H1 (cell line): Measurements from ENCODE around the gene KAZALD1. TPM values are rescaled to one million over a fixed set of nuclear protein-coding genes. Genes with fewer than 3 reads are reported as not detected.

Source experiments
- CTCF ChIA-PET: fragments of 300-600 bp; sonication (Branson Sonifier 250); formaldehyde crosslinking; loops from one replicate; lab custom pipeline; 2021; ENCODE audit not compliant: partially characterized antibody; lab: Charles Lee
- POLR2A ChIA-PET: fragments of 300-600 bp; sonication (Branson Sonifier 250); formaldehyde crosslinking; loops from one replicate; lab custom pipeline; 2021; ENCODE audit warnings: inconsistent platforms; ENCODE audit not compliant: partially characterized antibody; lab: Charles Lee
- DNase-seq, 2 experiments: peaks; one replicate each; pipeline versions ENCODE4 v3.0.0 to v3.0.0-alpha.2; 2010 to 2022; ENCODE audit warnings: low spot score in 2 of 2, low read depth in 1 of 2, mixed read lengths in 1 of 2
- FAIRE-seq: peaks from 2 replicates; lab custom pipeline; 2011; peaks lifted over from hg19 to GRCh38; lab: Jason Lieb, UNC
- H2AFZ ChIP-seq: 2 replicates; pipeline ENCODE4 v1.8.1; 2012; ENCODE audit warnings: low read length, inconsistent platforms
- H2AK5ac ChIP-seq: 2 replicates; pipeline ENCODE4 v1.6.1; 2013; ENCODE audit warnings: low read depth, low read length
- H2BK120ac ChIP-seq: replicated peaks from 2 replicates; pipeline ENCODE3; 2013; ENCODE audit warnings: low read depth, low read length, inconsistent platforms
- H2BK12ac ChIP-seq: 2 replicates; pipeline ENCODE4 v1.6.1; 2013; ENCODE audit warnings: low read depth, low read length
- H2BK15ac ChIP-seq: 2 replicates; pipeline ENCODE4 v1.6.1; 2013; ENCODE audit warnings: low read length
- H2BK20ac ChIP-seq: 2 replicates; pipeline ENCODE4 v1.6.1; 2013; ENCODE audit warnings: low read length
- H2BK5ac ChIP-seq: 2 replicates; pipeline ENCODE4 v1.6.1; 2013; ENCODE audit warnings: low read depth, low read length
- H3K14ac ChIP-seq: 2 replicates; pipeline ENCODE4 v1.6.1; 2013; ENCODE audit warnings: inconsistent platforms; ENCODE audit not compliant: insufficient read length
- H3K18ac ChIP-seq: 2 replicates; pipeline ENCODE4 v1.6.1; 2013; ENCODE audit warnings: low read length; ENCODE audit errors: extremely low read depth
- H3K23ac ChIP-seq: 2 replicates; pipeline ENCODE4 v1.6.1; 2013; ENCODE audit warnings: inconsistent platforms; ENCODE audit not compliant: insufficient read length
- H3K23me2 ChIP-seq: 2 replicates; pipeline ENCODE4 v1.6.1; 2013; ENCODE audit warnings: low read depth, low read length
- H3K27ac ChIP-seq: 2 replicates; pipeline ENCODE4 v1.6.1; 2011; ENCODE audit warnings: low read depth, low read length, inconsistent platforms
- H3K27me3 ChIP-seq, 4 experiments: replicated peaks in 1 of 4; 1 replicate in 1 of 4; 2 replicates in 3 of 4; pipeline versions ENCODE4 v1.6.1 to v1.8.1; 2011 to 2013; ENCODE audit warnings: low read length in 3 of 4, mild to moderate bottlenecking in 3 of 4, inconsistent platforms in 2 of 4, mixed read lengths in 2 of 4, moderate library complexity in 1 of 4; ENCODE audit not compliant: control insufficient read depth in 3 of 4, insufficient read depth in 3 of 4; ENCODE audit errors: extremely low read depth in 1 of 4
- H3K36me3 ChIP-seq, 4 experiments: 2 replicates each; pipeline versions ENCODE4 v1.6.1 to v1.8.1; 2011 to 2013; ENCODE audit warnings: mild to moderate bottlenecking in 4 of 4, low read length in 3 of 4, moderate library complexity in 2 of 4, control low read depth in 1 of 4, inconsistent platforms in 1 of 4; ENCODE audit not compliant: insufficient read depth in 4 of 4, control insufficient read depth in 2 of 4
- H3K4ac ChIP-seq: replicated peaks from 2 replicates; pipeline ENCODE3; 2013; ENCODE audit warnings: low read length, low read depth, mixed read lengths, inconsistent platforms; ENCODE audit not compliant: insufficient read length
- H3K4me1 ChIP-seq, 4 experiments: replicated peaks in 1 of 4; 1 replicate in 1 of 4; 2 replicates in 3 of 4; pipeline versions ENCODE4 v1.6.1 to v1.8.1; 2011 to 2013; ENCODE audit warnings: low read length in 3 of 4, inconsistent platforms in 2 of 4, mixed read lengths in 1 of 4; ENCODE audit not compliant: insufficient read depth in 4 of 4, control insufficient read depth in 3 of 4
- H3K4me2 ChIP-seq, 2 experiments: 2 replicates each; pipeline versions ENCODE4 v1.6.1 to v1.8.1; 2011 to 2013; ENCODE audit warnings: low read depth in 2 of 2, low read length in 2 of 2, control low read depth in 1 of 2, inconsistent platforms in 1 of 2, mild to moderate bottlenecking in 1 of 2; ENCODE audit not compliant: insufficient read depth in 1 of 2
- H3K4me3 ChIP-seq, 4 experiments: fragments of 200-600, 300-600 bp in 1 of 4; sonication (generic), shearing (Covaris generic), sonication (Bioruptor Twin) in 1 of 4; 2 replicates each; pipeline versions ENCODE4 v1.5.1 to v1.8.1; 2011 to 2016; ENCODE audit warnings: low read length in 4 of 4, low read depth in 3 of 4, control low read depth in 2 of 4, inconsistent platforms in 2 of 4, mild to moderate bottlenecking in 2 of 4, mixed read lengths in 1 of 4, moderate library complexity in 1 of 4; ENCODE audit not compliant: insufficient read depth in 2 of 4; ENCODE audit errors: extremely low read depth in 1 of 4
- H3K56ac ChIP-seq: replicated peaks from 2 replicates; pipeline ENCODE3; 2013; ENCODE audit warnings: low read depth, mild to moderate bottlenecking, mixed read lengths, low read length, inconsistent platforms; ENCODE audit not compliant: insufficient read length
- H3K79me1 ChIP-seq: 2 replicates; pipeline ENCODE4 v1.6.1; 2013; ENCODE audit warnings: low read depth, low read length, control low read depth
- H3K79me2 ChIP-seq, 2 experiments: 2 replicates each; pipeline versions ENCODE4 v1.6.1 to v1.8.1; 2012 to 2013; ENCODE audit warnings: low read length in 2 of 2, mild to moderate bottlenecking in 2 of 2, inconsistent platforms in 1 of 2; ENCODE audit not compliant: insufficient read depth in 2 of 2, control insufficient read depth in 1 of 2
- H3K9ac ChIP-seq, 4 experiments: replicated peaks in 1 of 4; 1 replicate in 1 of 4; 2 replicates in 3 of 4; pipeline versions ENCODE4 v1.6.1 to v1.8.1; 2011 to 2013; ENCODE audit warnings: low read depth in 3 of 4, low read length in 3 of 4, control low read depth in 2 of 4, mild to moderate bottlenecking in 2 of 4, moderate library complexity in 2 of 4, inconsistent platforms in 1 of 4; ENCODE audit errors: extremely low read depth in 1 of 4
- H3K9me3 ChIP-seq, 2 experiments: 2 replicates each; pipeline versions ENCODE4 v1.6.1 to v1.8.1; 2012 to 2013; ENCODE audit warnings: mild to moderate bottlenecking in 2 of 2, moderate library complexity in 2 of 2, control low read depth in 1 of 2, inconsistent platforms in 1 of 2, low read depth in 1 of 2, low read length in 1 of 2, mixed read lengths in 1 of 2; ENCODE audit not compliant: insufficient read depth in 2 of 2
- H4K20me1 ChIP-seq, 2 experiments: replicated peaks in 1 of 2; 2 replicates each; pipeline versions ENCODE3 to v1.8.1; 2011 to 2013; ENCODE audit warnings: inconsistent platforms in 2 of 2, low read length in 2 of 2, mild to moderate bottlenecking in 1 of 2; ENCODE audit not compliant: insufficient read depth in 2 of 2, control insufficient read depth in 1 of 2
- H4K5ac ChIP-seq: 2 replicates; pipeline ENCODE4 v1.6.1; 2013; ENCODE audit warnings: low read length, low read depth, mixed read lengths, inconsistent platforms; ENCODE audit not compliant: insufficient read length
- H4K8ac ChIP-seq: 2 replicates; pipeline ENCODE4 v1.8.0; 2013; ENCODE audit warnings: mild to moderate bottlenecking, moderate library complexity, low read length, inconsistent platforms; ENCODE audit not compliant: insufficient read depth; ENCODE audit errors: extremely low read depth
- H4K91ac ChIP-seq: replicated peaks from 2 replicates; pipeline ENCODE3; 2013; ENCODE audit warnings: low read length, mixed read lengths, inconsistent platforms; ENCODE audit not compliant: insufficient read length
- CREB1 ChIP-seq: IDR thresholded peaks from 2 replicates; pipeline ENCODE4 v1.6.1; 2012; ENCODE audit warnings: inconsistent platforms
- RAD21 ChIP-seq, 2 experiments: IDR thresholded peaks in 1 of 2; conservative IDR thresholded peaks in 1 of 2; 2 replicates each; pipeline ENCODE4 v1.6.1; 2011; ENCODE audit warnings: low read depth in 2 of 2, low read length in 2 of 2, improper control_type of control experiment in 1 of 2, inconsistent platforms in 1 of 2, mild to moderate bottlenecking in 1 of 2, moderate library complexity in 1 of 2
- RBBP5 ChIP-seq: IDR thresholded peaks from 2 replicates; pipeline ENCODE4 v1.7.1; 2012; ENCODE audit warnings: low read depth, mild to moderate bottlenecking, inconsistent platforms, low read length, moderate library complexity, borderline replicate concordance
- TAF7 ChIP-seq: optimal IDR thresholded peaks from 2 replicates; pipeline ENCODE3; 2011; ENCODE audit warnings: low read depth, mild to moderate bottlenecking, inconsistent platforms, low read length, moderate library complexity, borderline replicate concordance
- WGBS, 2 experiments: shearing (Covaris generic) in 1 of 2; methylation state at CpG; one replicate each; pipeline versions ENCODE4 v1.1.6 to v1.1.7; 2013 to 2015; ENCODE audit warnings: low lambda C conversion rate in 2 of 2, mixed read lengths in 2 of 2, inconsistent platforms in 1 of 2, low coverage in 1 of 2, missing lambda C conversion rate in 1 of 2; ENCODE audit not compliant: insufficient replicate concordance in 2 of 2, insufficient coverage in 1 of 2, insufficient read length in 1 of 2; ENCODE audit errors: extremely low coverage in 1 of 2, missing lambda C conversion rate in 1 of 2; 5-methylcytosine and 5-hydroxymethylcytosine counted together
- polyA plus RNA-seq, 7 experiments: library from polyadenylated mRNA; depleted of rRNA in 3 of 7; stranded (reverse) in 5 of 7; unstranded in 2 of 7; fragments of >200 nt in 5 of 7; fragments of 200-250 nt in 2 of 7; gene quantifications; 1 replicate in 5 of 7; 2 replicates in 1 of 7; 4 replicates in 1 of 7; pipeline versions ENCODE4 v1.2.1 to v1.2.3, GENCODE V29; 2011 to 2013; ENCODE audit warnings: missing spikeins in 2 of 7, mixed read lengths in 2 of 7
- total RNA-seq: library from RNA; stranded (reverse); fragmentation: NEBNext Ultra II Directional; extraction: Animal tissue kit (Norgen Biotek cat#: 25700); gene quantifications from 2 replicates; pipeline ENCODE4 v1.2.1, GENCODE V29; 2021
- TF ChIP-seq, protein P1 (sequence below), 3 experiments: IDR thresholded peaks; 1 replicate in 2 of 3; 2 replicates in 1 of 3; pipeline versions ENCODE4 v1.5.1 to v1.6.1; 2011; ENCODE audit warnings: low read length in 3 of 3, mild to moderate bottlenecking in 3 of 3, inconsistent platforms in 2 of 3, low read depth in 1 of 3, moderate library complexity in 1 of 3; ENCODE audit not compliant: insufficient read depth in 1 of 3; ENCODE audit errors: control extremely low read depth in 1 of 3
- TF ChIP-seq, protein P2 (sequence below): IDR thresholded peaks from 2 replicates; pipeline ENCODE4 v1.6.1; 2012; ENCODE audit warnings: inconsistent platforms

The KAZALD1 gene
- total and polyA plus RNA-seq, 2 of the 8 experiments (the other 6 are each of a cell fraction or from before 2014, with no cell fraction given) = 0.65 to 1.9 TPM

DNA sequence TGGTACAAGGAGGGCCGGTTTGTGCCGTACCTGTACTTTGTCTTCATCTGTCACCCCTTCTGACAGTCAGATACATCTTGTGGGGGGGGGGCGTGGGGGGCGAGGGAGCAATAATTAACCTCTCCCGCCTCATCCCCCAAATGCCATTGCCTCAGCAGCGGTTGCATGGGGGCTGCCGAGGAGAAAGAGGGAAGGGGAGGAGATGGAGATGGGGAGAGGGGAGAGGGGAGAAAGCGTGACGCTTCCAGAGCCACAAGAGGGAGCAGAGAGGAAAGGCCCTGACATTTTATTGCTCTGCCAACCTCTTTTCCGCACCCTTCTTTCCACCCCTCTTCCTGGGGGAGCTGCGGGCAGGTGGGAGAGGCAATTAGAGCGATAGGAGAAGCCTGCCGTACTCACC, 11.8 kb downstream of the KAZALD1 start:
- ChIA-PET POLR2A (interaction anchor here (0.7 to 1.5 kb wide), 5 partner anchors 10 to 22 kb away, joined by 3 to 4 read pairs (median 4); no protein-coding TSS in a partner anchor), CTCF (interaction anchor here (0.7 to 59.5 kb wide), 9 partner anchors 10 to 66 kb away, joined by 3 to 2176 read pairs (median 6); partner anchors contain the start of genes KAZALD1, PDZD7 and SFXN3)
- no peak overlapping the region for H3K27ac ChIP-seq
- H4K20me1 ChIP-seq = peaks cover 0 to 1% of the 10 kb centered on the region in 2 experiments
- peaks cover 5 to 41% (median 33%) of the 10 kb centered on the region in 4 experiments for H3K27me3 ChIP-seq
- peak overlapping the region in 3 of 4 experiments; percentile 16 to 51 (median 21); a peak in 5 of 8 replicates for H3K4me3 ChIP-seq
- H2BK20ac ChIP-seq = no peak overlapping the region
- H3K4ac ChIP-seq = no peak overlapping the region
- no peak for FAIRE-seq
- no peak overlapping the region for H4K91ac ChIP-seq
- no peak overlapping the region for H2AFZ ChIP-seq
- H3K14ac ChIP-seq = no peak overlapping the region
- no peak overlapping the region for H2BK5ac ChIP-seq
- H3K79me2 ChIP-seq = no peaks in the 10 kb centered on the region
- H3K18ac ChIP-seq = no peak overlapping the region
- no peak overlapping the region for H2BK12ac ChIP-seq
- no peak overlapping the region for H2BK120ac ChIP-seq
- H4K5ac ChIP-seq = no peak overlapping the region
- DNase-seq = no peak
- H2AK5ac ChIP-seq = no peak overlapping the region
- no peaks in the 10 kb centered on the region for H3K9me3 ChIP-seq
- H3K23me2 ChIP-seq = no peaks in the 10 kb centered on the region
- peak overlapping the region; percentile 28 to 58 for H3K4me2 ChIP-seq
- no peak overlapping the region for H3K23ac ChIP-seq
- 31% methylated on average over 4 of the region's 13 CpGs; no CpG with 5 or more reads in 1 of the 2 experiments for WGBS, 2 experiments
- H2BK15ac ChIP-seq = no peak overlapping the region
- H3K9ac ChIP-seq = no peak overlapping the region
- no peak overlapping the region for H3K56ac ChIP-seq
- no peaks in the 10 kb centered on the region for H3K36me3 ChIP-seq
- no peak overlapping the region for H4K8ac ChIP-seq
- H3K79me1 ChIP-seq = no peaks in the 10 kb centered on the region
- peaks cover 0 to 8% (median 3%) of the 10 kb centered on the region in 4 experiments; a peak in 4 of 7 replicates for H3K4me1 ChIP-seq
- TF ChIP-seq RBBP5 = no peak
- TF ChIP-seq, protein P1, sequence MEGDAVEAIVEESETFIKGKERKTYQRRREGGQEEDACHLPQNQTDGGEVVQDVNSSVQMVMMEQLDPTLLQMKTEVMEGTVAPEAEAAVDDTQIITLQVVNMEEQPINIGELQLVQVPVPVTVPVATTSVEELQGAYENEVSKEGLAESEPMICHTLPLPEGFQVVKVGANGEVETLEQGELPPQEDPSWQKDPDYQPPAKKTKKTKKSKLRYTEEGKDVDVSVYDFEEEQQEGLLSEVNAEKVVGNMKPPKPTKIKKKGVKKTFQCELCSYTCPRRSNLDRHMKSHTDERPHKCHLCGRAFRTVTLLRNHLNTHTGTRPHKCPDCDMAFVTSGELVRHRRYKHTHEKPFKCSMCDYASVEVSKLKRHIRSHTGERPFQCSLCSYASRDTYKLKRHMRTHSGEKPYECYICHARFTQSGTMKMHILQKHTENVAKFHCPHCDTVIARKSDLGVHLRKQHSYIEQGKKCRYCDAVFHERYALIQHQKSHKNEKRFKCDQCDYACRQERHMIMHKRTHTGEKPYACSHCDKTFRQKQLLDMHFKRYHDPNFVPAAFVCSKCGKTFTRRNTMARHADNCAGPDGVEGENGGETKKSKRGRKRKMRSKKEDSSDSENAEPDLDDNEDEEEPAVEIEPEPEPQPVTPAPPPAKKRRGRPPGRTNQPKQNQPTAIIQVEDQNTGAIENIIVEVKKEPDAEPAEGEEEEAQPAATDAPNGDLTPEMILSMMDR (IDR thresholded peaks at IDR 0.05; ENCODE audit: control extremely low read depth in 1 of 3, insufficient read depth in 1 of 3, low read depth in 1 of 3, low read length in 3 of 3) = peak in 1 of 3 experiments; percentile 17; a peak in 1 of 4 replicates
- 0 out of 4 replicates have a peak, but pooled peaks of 1 of the 2 experiments have one; percentile 2 for TF ChIP-seq RAD21 (IDR thresholded peaks at IDR 0.05 in 1 of 2, conservative IDR thresholded peaks at IDR 0.05 in 1 of 2; ENCODE audit: low read depth in 2 of 2, low read length in 2 of 2)
- TF ChIP-seq CREB1 = 0 out of 2 replicates have a peak, but pooled peaks have one; percentile 29
- no peak for TF ChIP-seq TAF7
- TF ChIP-seq, protein P2, sequence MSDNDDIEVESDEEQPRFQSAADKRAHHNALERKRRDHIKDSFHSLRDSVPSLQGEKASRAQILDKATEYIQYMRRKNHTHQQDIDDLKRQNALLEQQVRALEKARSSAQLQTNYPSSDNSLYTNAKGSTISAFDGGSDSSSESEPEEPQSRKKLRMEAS = no peak
